ENCODE data around the gene ANO1.

Gene ANO1

GRCh38 chr11:70074746-70075145, 3.4 kb upstream of the ANO1 start:
- DNase-seq = no peak

- no peak for DNase-seq
These were observed 2.3 kb upstream of the ANO1 start for GRCh38 chr11:70075836-70076235.

GRCh38 chr11:70076461-70076931, 1.6 kb upstream of the ANO1 start:
- DNase-seq = no peak

- no peak for DNase-seq
These were observed 564 bp upstream of the ANO1 start for GRCh38 chr11:70077411-70078094.

- no peak for DNase-seq
These were observed 882 bp downstream of the ANO1 start for GRCh38 chr11:70078781-70079616.

- DNase-seq = no peak
These were observed 1.6 kb downstream of the ANO1 start for GRCh38 chr11:70079691-70080090.

- DNase-seq = no peak
These were observed 2.6 kb downstream of the ANO1 start for GRCh38 chr11:70080763-70081162.

- no peak for DNase-seq
These were observed 4.7 kb downstream of the ANO1 start for GRCh38 chr11:70082829-70083228.

GRCh38 chr11:70084046-70084984, 6.2 kb downstream of the ANO1 start:
- no peak for DNase-seq

- no peak for DNase-seq
These were observed 8.0 kb downstream of the ANO1 start for GRCh38 chr11:70085815-70086769.

- DNase-seq = no peak
These were observed 9.5 kb downstream of the ANO1 start for GRCh38 chr11:70087446-70088167.

GRCh38 chr11:70088735-70089250, 10.7 kb downstream of the ANO1 start:
- no peak for DNase-seq

GRCh38 chr11:70089631-70090030, 11.5 kb downstream of the ANO1 start:
- no peak for DNase-seq

GRCh38 chr11:70090961-70091381, 12.9 kb downstream of the ANO1 start:
- no peak for DNase-seq

- no peak for DNase-seq
These were observed 13.5 kb downstream of the ANO1 start for GRCh38 chr11:70091638-70092037.

GRCh38 chr11:70092959-70093715, 15.0 kb downstream of the ANO1 start:
- DNase-seq = no peak

- no peak for DNase-seq
These were observed 17.6 kb downstream of the ANO1 start for GRCh38 chr11:70095541-70096252.

GRCh38 chr11:70097783-70098563, 19.9 kb downstream of the ANO1 start:
- no peak for DNase-seq

GRCh38 chr11:70098936-70099335, 20.8 kb downstream of the ANO1 start:
- no peak for DNase-seq

Measured in activated T-cell treated with anti-CD3 and anti-CD28 coated beads, Interleukin-2, amount 50 U/mL, for 48 hours (primary cell).